Vagina (tissue), 2 donors: ENCODE results near the gene PRKAG2. TPM values are rescaled to one million over a fixed set of nuclear protein-coding genes. Genes with fewer than 3 reads are reported as not detected.

Source experiments
- DNase-seq, 2 donors: peaks; one replicate each; pipeline ENCODE4 v3.0.0-alpha.2; 2017; ENCODE audit errors: extremely low spot score in 2 of 2
- H3K27ac ChIP-seq: fragments of 200-600 bp; sonication (generic); one replicate; pipeline ENCODE4 v1.5.1; 2019
- H3K27me3 ChIP-seq: fragments of 200-600 bp; sonication (generic); one replicate; pipeline ENCODE4 v1.5.1; 2019
- H3K36me3 ChIP-seq, 2 donors: fragments of 200-600 bp; sonication (generic); one replicate each; pipeline ENCODE4 v1.5.1; 2017 to 2019
- H3K4me1 ChIP-seq: fragments of 200-600 bp; sonication (generic); one replicate; pipeline ENCODE4 v1.5.1; 2019
- H3K4me3 ChIP-seq, 2 donors: fragments of 200-600 bp; sonication (generic); 1 replicate in 1 of 2; 2 replicates in 1 of 2; pipeline ENCODE4 v1.5.1; 2016 to 2019
- H3K9me3 ChIP-seq: fragments of 200-600 bp; sonication (generic); one replicate; pipeline ENCODE4 v1.5.1; 2019
- CTCF ChIP-seq, 3 experiments: fragments of 450-650 bp in 2 of 3; fragments of 200-600 bp in 1 of 3; sonication (generic) in 1 of 3; IDR thresholded peaks; one replicate each; pipeline ENCODE4 v1.5.1; 2017 to 2019; ENCODE audit warnings: antibody characterized with exemption in 3 of 3, mild to moderate bottlenecking in 2 of 3, moderate library complexity in 2 of 3
- POLR2A ChIP-seq, 2 donors: fragments of 450-650 bp; IDR thresholded peaks; one replicate each; pipeline ENCODE4 v1.6.1; 2017; ENCODE audit warnings: antibody characterized with exemption in 2 of 2, mild to moderate bottlenecking in 2 of 2, moderate library complexity in 2 of 2
- POLR2AphosphoS5 ChIP-seq, 2 donors: sonication (generic); formaldehyde crosslinking; IDR thresholded peaks; one replicate each; pipeline ENCODE4 v1.9.0; 2017; ENCODE audit warnings: antibody characterized with exemption in 2 of 2, mild to moderate bottlenecking in 2 of 2, low read depth in 1 of 2; ENCODE audit not compliant: insufficient read depth in 1 of 2
- intact Hi-C: fragments of 100-400 bp; cut with DNase I; formaldehyde crosslinking; loops from one replicate; pipeline ENCODE4 v1.15.1; 2023
- total RNA-seq: library from RNA; depleted of rRNA; stranded (reverse); fragments of >200 nt; gene quantifications from one replicate; pipeline ENCODE4 v1.2.3, GENCODE V29; 2016

PRKAG2 gene
- total RNA-seq, 1 donor from 2014 or later, result 25.0 TPM

GRCh38 chr7:151885202-151885580 is 8.3 kb upstream of the PRKAG2 start:
- no peaks in the 10 kb centered on the region for H3K36me3 ChIP-seq
- TF ChIP-seq CTCF (IDR thresholded peaks at IDR 0.05), result no peak
- no peak for TF ChIP-seq POLR2A (IDR thresholded peaks at IDR 0.05)
- TF ChIP-seq POLR2AphosphoS5 (IDR thresholded peaks at IDR 0.05; ENCODE audit: insufficient read depth in 1 of 2, low read depth in 1 of 2), result no peak
- H3K4me1 ChIP-seq, result no peaks in the 10 kb centered on the region
- DNase-seq, result no peak
- no peak overlapping the region for H3K27ac ChIP-seq
- H3K27me3 ChIP-seq, result no peaks in the 10 kb centered on the region
- no peaks in the 10 kb centered on the region for H3K9me3 ChIP-seq
- no peak overlapping the region for H3K4me3 ChIP-seq
- intact Hi-C loops, result no loop called here

GRCh38 chr7:151884312-151885201 is 7.6 kb upstream of the PRKAG2 start:
- Histone ChIP-seq H3K4me1 (no peaks in the 10 kb centered on the region), H3K4me3 (no peak overlapping the region), H3K9me3 (no peaks in the 10 kb centered on the region), H3K27me3 (no peaks in the 10 kb centered on the region), H3K36me3 (no peaks in the 10 kb centered on the region), H3K27ac (no peak overlapping the region)
- DNase-seq, result no peak
- TF ChIP-seq CTCF (IDR thresholded peaks at IDR 0.05) (no peak), POLR2AphosphoS5 (IDR thresholded peaks at IDR 0.05; ENCODE audit: insufficient read depth in 1 of 2, low read depth in 1 of 2) (no peak), POLR2A (IDR thresholded peaks at IDR 0.05) (no peak)
- intact Hi-C loops, result no loop called here

GRCh38 chr7:151883857-151884256 is 6.9 kb upstream of the PRKAG2 start:
- Histone ChIP-seq H3K4me3 (no peak overlapping the region), H3K4me1 (no peaks in the 10 kb centered on the region), H3K27ac (no peak overlapping the region), H3K9me3 (no peaks in the 10 kb centered on the region), H3K36me3 (no peaks in the 10 kb centered on the region), H3K27me3 (no peaks in the 10 kb centered on the region)
- intact Hi-C loops, result no loop called here
- DNase-seq, result no peak
- no peak for TF ChIP-seq POLR2A (IDR thresholded peaks at IDR 0.05)
- no peak for TF ChIP-seq CTCF (IDR thresholded peaks at IDR 0.05)
- TF ChIP-seq POLR2AphosphoS5 (IDR thresholded peaks at IDR 0.05; ENCODE audit: insufficient read depth in 1 of 2, low read depth in 1 of 2), result no peak

GRCh38 chr7:151882734-151883133 is 5.8 kb upstream of the PRKAG2 start:
- peaks cover 9% of the 10 kb centered on the region for H3K4me1 ChIP-seq
- no peak for DNase-seq
- no peaks in the 10 kb centered on the region for H3K27me3 ChIP-seq
- no peak overlapping the region for H3K4me3 ChIP-seq
- TF ChIP-seq CTCF (IDR thresholded peaks at IDR 0.05) (no peak), POLR2A (IDR thresholded peaks at IDR 0.05) (no peak), POLR2AphosphoS5 (IDR thresholded peaks at IDR 0.05; ENCODE audit: insufficient read depth in 1 of 2, low read depth in 1 of 2) (no peak)
- H3K9me3 ChIP-seq, result no peaks in the 10 kb centered on the region
- H3K27ac ChIP-seq, result no peak overlapping the region
- intact Hi-C loops, result no loop called here
- H3K36me3 ChIP-seq, result no peaks in the 10 kb centered on the region

GRCh38 chr7:151880688-151881087 is 3.8 kb upstream of the PRKAG2 start:
- no peaks in the 10 kb centered on the region for H3K27me3 ChIP-seq
- intact Hi-C loops, result no loop called here
- H3K9me3 ChIP-seq, result no peaks in the 10 kb centered on the region
- no peaks in the 10 kb centered on the region for H3K36me3 ChIP-seq
- H3K4me1 ChIP-seq, result peaks cover 13% of the 10 kb centered on the region
- H3K4me3 ChIP-seq, result no peak overlapping the region
- H3K27ac ChIP-seq, result no peak overlapping the region
- no peak for TF ChIP-seq CTCF (IDR thresholded peaks at IDR 0.05)
- TF ChIP-seq POLR2AphosphoS5 (IDR thresholded peaks at IDR 0.05; ENCODE audit: insufficient read depth in 1 of 2, low read depth in 1 of 2), result no peak
- no peak for TF ChIP-seq POLR2A (IDR thresholded peaks at IDR 0.05)
- no peak for DNase-seq
